CD4-positive, alpha-beta T cell treated with Interleukin-21 for 1 hour (primary cell): ENCODE data around the gene TFF2.

Experiments
- DNase-seq: peaks from one replicate; pipeline ENCODE4 v3.0.0-alpha.2; 2020

The TFF2 gene

DNA sequence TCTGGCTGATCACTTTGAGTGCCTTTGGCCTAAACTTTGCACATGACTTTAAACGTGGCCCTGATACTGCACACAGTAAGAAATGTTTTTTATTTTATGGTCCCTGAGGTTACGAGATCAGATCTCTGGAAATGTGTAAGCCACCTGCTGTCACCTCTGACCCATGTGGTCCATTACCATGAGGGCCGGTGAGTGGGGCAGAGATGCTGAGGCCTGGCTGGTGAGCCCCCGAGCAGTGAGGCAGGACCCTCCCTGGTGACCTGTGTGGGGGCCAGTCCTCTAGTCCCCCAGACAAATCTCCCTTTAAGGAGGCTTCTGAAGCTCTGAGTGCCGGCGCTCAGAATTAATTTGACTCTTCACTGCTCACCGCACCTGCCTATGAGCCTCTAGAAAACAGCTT lies 48.0 kb downstream of the TFF2 start:
- DNase-seq, result no peak

- no peak for DNase-seq
These were observed 48.6 kb downstream of the TFF2 start for GRCh38 chr21:42302076-42302650.

DNA sequence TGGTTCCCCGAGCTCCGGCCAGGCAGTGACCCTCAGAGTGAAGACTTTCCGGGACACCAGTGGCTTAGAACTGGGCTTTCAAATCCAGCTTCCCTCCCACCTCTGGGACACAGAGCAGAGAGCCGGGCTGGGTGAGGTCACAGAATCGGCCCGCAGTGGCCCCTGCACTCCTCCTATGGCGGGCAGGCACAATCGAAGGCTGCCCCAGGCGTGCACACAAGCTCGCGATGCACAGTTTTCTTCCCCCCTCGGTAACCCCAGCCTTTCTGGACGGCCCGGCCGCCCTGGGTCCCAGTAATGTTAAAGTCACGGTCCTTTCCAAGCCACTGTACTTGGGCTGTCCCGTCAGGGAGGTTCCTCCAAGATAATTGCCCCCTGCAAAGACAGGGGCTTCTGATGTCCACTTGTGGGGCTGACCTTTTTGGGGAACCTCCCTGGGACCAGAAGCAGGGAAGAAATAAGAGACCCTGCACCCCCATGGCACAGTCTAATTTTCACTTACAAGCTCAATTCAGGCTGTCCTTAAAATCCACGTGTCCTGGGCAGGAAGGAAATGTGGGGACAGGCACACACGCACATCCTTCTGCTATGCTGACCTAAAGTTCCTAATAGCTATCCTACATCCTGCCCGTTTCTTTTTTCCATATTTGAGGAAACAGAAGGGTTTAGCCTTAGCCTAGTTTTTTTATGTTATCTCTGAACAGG lies 49.3 kb downstream of the TFF2 start:
- DNase-seq, result no peak

DNA sequence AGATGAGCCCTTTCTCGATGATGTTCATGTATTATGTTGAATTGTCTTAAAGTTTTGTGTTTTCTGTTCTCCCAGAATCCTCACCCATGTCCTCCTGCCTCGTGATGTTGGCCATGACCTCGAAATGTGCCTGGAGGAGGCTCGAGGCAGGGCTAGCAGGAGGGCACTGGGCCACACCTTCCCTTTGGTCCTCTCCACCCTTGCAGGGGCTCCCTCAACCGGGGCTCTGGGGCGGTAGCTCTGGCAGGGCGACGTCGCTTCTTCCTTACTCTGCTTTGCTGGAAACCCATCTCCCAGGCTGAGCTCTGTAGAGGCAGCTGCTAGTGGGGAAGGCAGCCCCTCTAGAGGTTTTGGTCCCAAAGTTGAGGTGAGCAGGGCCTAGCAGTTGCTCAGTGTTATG lies 49.8 kb downstream of the TFF2 start:
- no peak for DNase-seq

DNA sequence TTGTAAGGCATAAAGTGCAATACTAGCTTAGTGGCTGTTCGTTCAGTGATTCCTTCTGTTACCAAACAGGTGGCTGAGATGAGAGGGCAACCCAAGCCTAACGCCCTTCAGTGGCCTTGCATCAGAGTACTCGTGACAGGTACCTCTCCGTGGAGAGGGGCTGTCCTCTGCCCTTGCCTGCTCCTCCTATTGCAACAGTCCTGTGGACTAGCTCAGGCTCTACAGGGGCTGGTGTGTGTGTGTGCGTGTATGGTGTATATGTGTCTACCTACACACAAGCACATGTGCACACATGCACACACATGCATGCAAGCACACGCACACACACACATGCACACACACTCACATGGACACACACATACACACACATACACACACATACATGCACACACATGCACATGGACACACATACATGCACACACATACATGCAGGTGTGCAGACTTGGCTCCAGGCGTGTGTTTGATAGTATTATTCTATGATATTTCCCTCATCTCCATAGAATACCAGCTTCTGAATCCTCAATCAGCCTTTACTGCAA lies 50.7 kb downstream of the TFF2 start:
- DNase-seq, result no peak

GRCh38 chr21:42299324-42300044 lies 51.3 kb downstream of the TFF2 start:
- DNase-seq, result no peak

DNA sequence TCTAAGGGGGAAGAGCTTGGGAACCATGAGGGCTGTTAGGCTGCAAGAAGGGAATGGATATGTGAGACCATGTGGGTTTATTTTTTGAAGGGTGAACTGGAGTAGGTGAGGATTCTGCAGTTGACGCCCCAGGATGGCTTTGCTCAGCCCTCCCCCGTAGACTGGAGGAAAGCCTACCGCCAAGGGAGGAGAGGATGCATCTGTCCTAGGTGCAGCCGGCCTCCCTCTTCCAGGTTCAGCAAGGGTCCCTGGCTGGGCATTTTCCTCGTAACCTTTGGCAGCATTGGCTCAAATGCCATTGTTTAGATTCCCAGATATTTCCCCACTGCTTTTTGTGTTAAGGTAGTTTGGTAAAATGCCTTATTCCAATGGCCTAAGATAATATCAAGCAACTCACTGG lies 52.1 kb downstream of the TFF2 start:
- DNase-seq, result no peak

- no peak for DNase-seq
These were observed 52.6 kb downstream of the TFF2 start for GRCh38 chr21:42298237-42298636.

DNA sequence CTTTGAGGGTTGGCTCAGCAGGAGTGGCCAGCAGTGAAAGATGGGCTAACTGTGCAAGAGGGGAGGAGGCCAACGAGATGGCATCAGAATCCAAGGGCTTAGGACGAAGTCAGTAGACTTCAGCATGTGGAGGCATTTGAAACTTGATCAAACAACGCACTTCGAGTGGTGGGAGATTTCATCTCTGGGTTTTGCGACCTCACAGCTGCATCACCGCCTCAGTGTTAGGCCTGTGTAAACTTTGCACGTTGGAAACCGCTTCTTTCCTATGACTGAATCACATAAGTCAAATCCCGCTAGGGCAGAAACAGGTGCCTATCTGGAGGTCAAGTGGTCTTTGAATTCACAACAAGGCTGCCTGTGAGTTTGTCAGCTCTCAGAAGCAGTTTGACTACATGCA lies 53.4 kb downstream of the TFF2 start:
- no peak for DNase-seq

DNA sequence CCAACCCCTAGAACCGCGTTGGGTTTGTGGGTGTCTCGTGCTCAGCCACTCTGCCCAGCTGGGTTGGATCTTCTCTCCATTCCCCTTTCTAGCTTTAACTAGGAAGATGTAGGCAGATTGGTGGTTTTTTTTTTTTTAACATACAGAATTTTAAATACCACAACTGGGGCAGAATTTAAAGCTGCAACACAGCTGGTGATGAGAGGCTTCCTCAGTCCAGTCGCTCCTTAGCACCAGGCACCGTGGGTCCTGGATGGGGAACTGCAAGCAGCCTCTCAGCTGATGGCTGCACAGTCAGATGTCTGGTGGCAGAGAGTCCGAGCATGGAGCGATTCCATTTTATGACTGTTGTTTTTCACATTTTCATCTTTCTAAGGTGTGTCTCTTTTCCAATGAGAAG lies 54.3 kb downstream of the TFF2 start:
- DNase-seq, result no peak
